Prostate gland (tissue), 2 donors: ENCODE results near the gene TFAP2B.

Experiments
- POLR2A ChIP-seq: fragments of 450-650 bp; IDR thresholded peaks from one replicate; pipeline ENCODE4 v1.6.1; 2016; ENCODE audit warnings: antibody characterized with exemption, mild to moderate bottlenecking
- TF ChIP-seq, protein P1 (sequence below), 4 experiments: fragments of 200-600 bp in 2 of 4; fragments of 450-650 bp in 2 of 4; sonication (generic) in 2 of 4; IDR thresholded peaks; 1 replicate in 3 of 4; 2 replicates in 1 of 4; pipeline ENCODE4 v1.5.1; 2016 to 2019; ENCODE audit warnings: antibody characterized with exemption in 4 of 4, mild to moderate bottlenecking in 2 of 4, moderate library complexity in 2 of 4

DNA sequence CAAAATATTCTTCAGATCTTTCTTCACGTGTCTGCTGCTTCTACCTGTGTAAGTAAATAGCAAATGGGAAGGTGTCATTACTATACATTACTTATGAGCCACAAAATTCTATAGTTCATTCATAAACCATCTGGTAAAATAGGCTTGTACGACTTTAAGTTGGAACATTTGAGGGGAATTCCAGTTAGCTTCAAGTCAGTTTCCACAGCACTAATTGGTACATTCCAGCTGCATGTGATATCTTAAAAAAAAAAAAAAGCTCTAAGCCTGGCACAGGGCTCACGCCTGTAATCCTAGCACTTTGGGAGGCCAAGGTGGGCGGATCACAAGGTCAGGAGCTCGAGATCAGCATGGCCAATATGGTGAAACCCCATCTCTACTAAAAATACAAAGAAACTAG lies 23.1 kb upstream of the TFAP2B start:
- TF ChIP-seq, protein P1, sequence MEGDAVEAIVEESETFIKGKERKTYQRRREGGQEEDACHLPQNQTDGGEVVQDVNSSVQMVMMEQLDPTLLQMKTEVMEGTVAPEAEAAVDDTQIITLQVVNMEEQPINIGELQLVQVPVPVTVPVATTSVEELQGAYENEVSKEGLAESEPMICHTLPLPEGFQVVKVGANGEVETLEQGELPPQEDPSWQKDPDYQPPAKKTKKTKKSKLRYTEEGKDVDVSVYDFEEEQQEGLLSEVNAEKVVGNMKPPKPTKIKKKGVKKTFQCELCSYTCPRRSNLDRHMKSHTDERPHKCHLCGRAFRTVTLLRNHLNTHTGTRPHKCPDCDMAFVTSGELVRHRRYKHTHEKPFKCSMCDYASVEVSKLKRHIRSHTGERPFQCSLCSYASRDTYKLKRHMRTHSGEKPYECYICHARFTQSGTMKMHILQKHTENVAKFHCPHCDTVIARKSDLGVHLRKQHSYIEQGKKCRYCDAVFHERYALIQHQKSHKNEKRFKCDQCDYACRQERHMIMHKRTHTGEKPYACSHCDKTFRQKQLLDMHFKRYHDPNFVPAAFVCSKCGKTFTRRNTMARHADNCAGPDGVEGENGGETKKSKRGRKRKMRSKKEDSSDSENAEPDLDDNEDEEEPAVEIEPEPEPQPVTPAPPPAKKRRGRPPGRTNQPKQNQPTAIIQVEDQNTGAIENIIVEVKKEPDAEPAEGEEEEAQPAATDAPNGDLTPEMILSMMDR (IDR thresholded peaks at IDR 0.05): no peak
- TF ChIP-seq POLR2A: no peak
